Measurements from ENCODE around the gene GOT2.

- TF ChIP-seq CTCF (conservative IDR thresholded peaks at IDR 0.05) (no peak), ZFX (IDR thresholded peaks at IDR 0.05) (no peak)
Observed at GRCh38 chr16:58699151-58699550, 35.0 kb downstream of the GOT2 start.
